IMR-90 (cell line): ENCODE data around the gene CBFA2T3. TPM values are rescaled to one million over a fixed set of nuclear protein-coding genes. Genes with fewer than 3 reads are reported as not detected.

ENCODE experiments used
- ATAC-seq: fragments of 200-7000 bp; cut with Tn5 transposase; 2 replicates; pipeline ENCODE4 v1.9.1; 2020; ENCODE audit warnings: low read depth, mild to moderate bottlenecking, moderate library complexity
- BruUV-seq: library from RNA; stranded (reverse); fragments of 400-500 nt; replicated peaks from 2 replicates; lab custom pipeline; 2021; lab: Mats Ljungman, UMichigan
- CTCF ChIA-PET: fragments of 300-600 bp; formaldehyde crosslinking; extraction: SDS; loops from one replicate; lab custom pipeline; 2021; ENCODE audit warnings: antibody characterized with exemption; lab: Yijun Ruan, JAX
- POLR2A ChIA-PET: fragments of 300-600 bp; sonication (Branson Sonifier 250); formaldehyde crosslinking; loops from one replicate; lab custom pipeline; 2022; ENCODE audit warnings: antibody characterized with exemption; ENCODE audit not compliant: unreplicated experiment; lab: Charles Lee
- DNase-seq: peaks from one replicate; pipeline ENCODE4 v3.0.0; 2013
- H2AFZ ChIP-seq: replicated peaks from 2 replicates; pipeline ENCODE3; 2013; ENCODE audit warnings: low read length, mild to moderate bottlenecking; ENCODE audit not compliant: poor library complexity
- H2AK5ac ChIP-seq: 2 replicates; pipeline ENCODE4 v1.6.1; 2013; ENCODE audit warnings: low read depth, low read length, inconsistent platforms
- H2AK9ac ChIP-seq: replicated peaks from 2 replicates; pipeline ENCODE3; 2013; ENCODE audit warnings: mild to moderate bottlenecking, low read depth, low read length, moderate library complexity; ENCODE audit not compliant: poor library complexity
- H2BK120ac ChIP-seq: 2 replicates; pipeline ENCODE4 v1.6.1; 2013; ENCODE audit warnings: low read depth, low read length, inconsistent platforms
- H2BK15ac ChIP-seq: 3 replicates; pipeline ENCODE4 v1.6.1; 2013; ENCODE audit warnings: low read depth, low read length, inconsistent platforms
- H2BK20ac ChIP-seq: 2 replicates; pipeline ENCODE4 v1.6.1; 2013; ENCODE audit warnings: low read depth, mild to moderate bottlenecking, inconsistent platforms, low read length, moderate library complexity
- H2BK5ac ChIP-seq: 2 replicates; pipeline ENCODE4 v1.6.1; 2013; ENCODE audit warnings: mild to moderate bottlenecking, low read depth, low read length, inconsistent platforms; ENCODE audit not compliant: poor library complexity, severe bottlenecking
- H3K14ac ChIP-seq: replicated peaks from 2 replicates; pipeline ENCODE4 v1.6.1; 2013; ENCODE audit warnings: low read depth, low read length, inconsistent platforms
- H3K18ac ChIP-seq: 2 replicates; pipeline ENCODE4 v1.6.1; 2013; ENCODE audit warnings: low read depth, low read length, control low read depth
- H3K23ac ChIP-seq: 2 replicates; pipeline ENCODE4 v1.6.1; 2013; ENCODE audit warnings: low read depth, low read length, inconsistent platforms
- H3K27ac ChIP-seq: 2 replicates; pipeline ENCODE4 v1.5.1; 2013; ENCODE audit warnings: mild to moderate bottlenecking, control low read depth, low read length; ENCODE audit not compliant: insufficient read depth
- H3K27me3 ChIP-seq: 2 replicates; pipeline ENCODE4 v1.6.1; 2013; ENCODE audit warnings: low read length; ENCODE audit not compliant: control insufficient read depth, insufficient read depth
- H3K36me3 ChIP-seq: 2 replicates; pipeline ENCODE4 v1.6.1; 2013; ENCODE audit warnings: low read length, mixed read lengths; ENCODE audit not compliant: control insufficient read depth, insufficient read depth
- H3K4ac ChIP-seq: 2 replicates; pipeline ENCODE4 v1.6.1; 2013; ENCODE audit warnings: low read depth, low read length, inconsistent platforms
- H3K4me1 ChIP-seq: 2 replicates; pipeline ENCODE4 v1.6.1; 2013; ENCODE audit warnings: low read length, mixed read lengths; ENCODE audit not compliant: control insufficient read depth, insufficient read depth
- H3K4me2 ChIP-seq: 2 replicates; pipeline ENCODE4 v1.6.1; 2013; ENCODE audit warnings: low read depth, mild to moderate bottlenecking, control low read depth, low read length, moderate library complexity
- H3K4me3 ChIP-seq: 2 replicates; pipeline ENCODE4 v1.5.1; 2013; ENCODE audit warnings: low read depth, mild to moderate bottlenecking, control low read depth, low read length, moderate library complexity; ENCODE audit not compliant: insufficient read depth
- H3K56ac ChIP-seq: 2 replicates; pipeline ENCODE4 v1.6.1; 2013; ENCODE audit warnings: low read length, inconsistent platforms; ENCODE audit not compliant: insufficient read depth; ENCODE audit errors: extremely low read depth
- H3K79me1 ChIP-seq, 2 experiments: 2 replicates each; pipeline ENCODE4 v1.6.1; 2013; ENCODE audit warnings: low read length in 2 of 2, inconsistent platforms in 1 of 2, low read depth in 1 of 2
- H3K9ac ChIP-seq: 2 replicates; pipeline ENCODE4 v1.6.1; 2013; ENCODE audit warnings: low read depth, low read length, control low read depth
- H3K9me1 ChIP-seq: 2 replicates; pipeline ENCODE4 v1.6.1; 2013; ENCODE audit warnings: low read length, inconsistent platforms; ENCODE audit not compliant: insufficient read depth
- H3K9me3 ChIP-seq: 2 replicates; pipeline ENCODE4 v1.6.1; 2013; ENCODE audit warnings: low read length; ENCODE audit not compliant: control insufficient read depth, insufficient read depth
- H4K20me1 ChIP-seq: 2 replicates; pipeline ENCODE4 v1.6.1; 2013; ENCODE audit warnings: low read length, inconsistent platforms; ENCODE audit not compliant: insufficient read depth
- H4K5ac ChIP-seq: 2 replicates; pipeline ENCODE4 v1.6.1; 2013; ENCODE audit warnings: mild to moderate bottlenecking, low read depth, low read length, control low read depth
- H4K8ac ChIP-seq, 2 experiments: 2 replicates each; pipeline ENCODE4 v1.6.1; 2013; ENCODE audit warnings: low read depth in 2 of 2, low read length in 2 of 2, control low read depth in 1 of 2, inconsistent platforms in 1 of 2
- H4K91ac ChIP-seq: 2 replicates; pipeline ENCODE4 v1.6.1; 2013; ENCODE audit warnings: low read depth, low read length, inconsistent platforms; ENCODE audit not compliant: insufficient read depth
- BHLHE40 ChIP-seq: fragments of 150-350 bp; IDR thresholded peaks from 2 replicates; pipeline ENCODE4 v1.6.1; 2016; ENCODE audit warnings: mild to moderate bottlenecking, low read depth, low read length
- ELK1 ChIP-seq: fragments of 150-350 bp; IDR thresholded peaks from 2 replicates; pipeline ENCODE4 v1.6.1; 2016; ENCODE audit warnings: low read depth, mild to moderate bottlenecking, low read length, moderate library complexity, borderline replicate concordance
- POLR2A ChIP-seq: IDR thresholded peaks from 2 replicates; pipeline ENCODE4 v1.6.1; 2012; ENCODE audit warnings: mild to moderate bottlenecking, low read depth, low read length
- RFX5 ChIP-seq: IDR thresholded peaks from 2 replicates; pipeline ENCODE4 v1.8.0; 2012; ENCODE audit warnings: low read depth, mild to moderate bottlenecking, low read length, moderate library complexity
- WGBS, 2 experiments: methylation state at CpG; one replicate each; pipeline versions ENCODE4 v1.1.5 to v1.1.7; 2013; ENCODE audit warnings: missing lambda C conversion rate in 2 of 2; ENCODE audit not compliant: insufficient read length in 1 of 2; ENCODE audit errors: extremely low coverage in 2 of 2; 5-methylcytosine and 5-hydroxymethylcytosine counted together
- dilution Hi-C: fragments of 300-500 bp; cut with HindIII; formaldehyde crosslinking; loops from one replicate; pipeline ENCODE4 v1.14.3; 2018; ENCODE audit warnings: low sequenced_read_pairs; ENCODE audit not compliant: unreplicated experiment
- in situ Hi-C: fragments of 300-500 bp; cut with MboI; formaldehyde crosslinking; loops from 3 replicates; pipeline ENCODE4 v1.14.3; 2019; ENCODE audit warnings: low sequenced_read_pairs, inconsistent platforms, mixed read lengths
- intact Hi-C: fragments of 100-400 bp; cut with micrococcal nuclease; formaldehyde crosslinking; loops from 2 replicates; pipeline ENCODE4 v1.10.0; 2022
- polyA plus RNA-seq, 3 experiments: library from polyadenylated mRNA; depleted of rRNA; stranded (reverse); fragments of >200 nt; gene quantifications; 2 replicates each; pipeline ENCODE4 v1.2.3, GENCODE V29; 2012; ENCODE audit warnings: low replicate concordance in 1 of 3
- total RNA-seq: library from RNA; depleted of rRNA; stranded (reverse); fragments of >200 nt; gene quantifications from 2 replicates; pipeline ENCODE4 v1.2.3, GENCODE V29; 2012

CBFA2T3 gene
- total and polyA plus RNA-seq, 2 of the 4 experiments (the other 2 are of a cell fraction): not detected

DNA sequence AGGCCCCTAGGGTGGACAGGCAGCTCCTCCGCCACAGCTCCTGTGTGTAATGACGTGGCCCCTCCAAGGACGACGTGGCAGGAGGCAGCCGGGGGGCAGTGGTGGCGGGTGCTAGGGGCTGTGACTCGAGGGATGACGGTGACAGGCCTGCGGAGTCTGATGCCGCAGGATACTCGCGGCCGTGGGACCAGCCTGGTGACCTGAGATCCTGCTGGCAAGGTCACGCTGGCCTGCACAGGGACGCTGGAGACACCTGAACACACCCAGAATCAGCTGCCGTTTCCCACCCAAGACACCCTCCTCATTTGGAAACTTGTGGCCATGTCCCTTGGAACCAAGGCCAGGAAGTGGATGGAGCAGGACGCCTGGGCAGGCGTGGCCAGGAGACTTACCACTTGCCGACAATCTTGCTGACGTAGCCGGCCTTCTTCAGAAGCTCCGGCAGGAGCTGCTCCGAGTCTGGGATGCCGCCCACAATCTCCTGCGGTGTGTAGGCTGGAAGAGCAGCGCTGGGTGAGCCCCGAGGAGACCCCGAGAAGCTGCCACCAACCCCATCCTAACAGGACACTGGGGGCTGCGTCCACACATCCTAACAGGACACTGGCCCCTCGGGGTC lies 136.3 kb downstream of the CBFA2T3 start:
- H3K27ac ChIP-seq: no peak overlapping the region
- no peak overlapping the region for H3K4me2 ChIP-seq
- H2BK15ac ChIP-seq: no peak overlapping the region
- H3K23ac ChIP-seq: no peak overlapping the region
- intact Hi-C loops: no loop called here
- no peak overlapping the region for H2BK20ac ChIP-seq
- H3K4me1 ChIP-seq: no peaks in the 10 kb centered on the region
- H3K18ac ChIP-seq: no peak overlapping the region
- H4K20me1 ChIP-seq: peaks cover 8% of the 10 kb centered on the region; the same call in 1 of the 2 replicates
- no peak overlapping the region for H3K9ac ChIP-seq
- H3K27me3 ChIP-seq: no peaks in the 10 kb centered on the region
- no peak overlapping the region for H2AK5ac ChIP-seq
- H2BK120ac ChIP-seq: no peak overlapping the region
- POLR2A ChIA-PET: no interaction called here
- H3K9me3 ChIP-seq: no peaks in the 10 kb centered on the region
- CTCF ChIA-PET: no interaction called here
- H3K9me1 ChIP-seq: no peaks in the 10 kb centered on the region
- DNase-seq: no peak
- no peak for ATAC-seq
- H3K4me3 ChIP-seq: no peak overlapping the region
- H2AFZ ChIP-seq: no peak overlapping the region
- in situ Hi-C loops: no loop called here
- no peak overlapping the region for H3K4ac ChIP-seq
- peaks cover under 1 to 4% of the 10 kb centered on the region in 2 experiments; a peak in 2 of 4 replicates for H3K79me1 ChIP-seq
- no peak overlapping the region for H3K56ac ChIP-seq
- TF ChIP-seq ELK1 (no peak), RFX5 (no peak), POLR2A (no peak), BHLHE40 (no peak)
- dilution Hi-C loops: no loop called here
- no peak overlapping the region for H2AK9ac ChIP-seq
- H4K5ac ChIP-seq: no peak overlapping the region
- H4K8ac ChIP-seq: no peak overlapping the region
- H4K91ac ChIP-seq: no peak overlapping the region
- WGBS, 2 experiments: 93% methylated on average over 17 of the region's 30 CpGs; no CpG with 5 or more reads in 1 of the 2 experiments
- peaks cover 31% of the 10 kb centered on the region for H3K36me3 ChIP-seq
- BruUV-seq: no TSS peak
- H2BK5ac ChIP-seq: no peak overlapping the region
- H3K14ac ChIP-seq: no peak overlapping the region
